Kidney (tissue), 14 donors: ENCODE data around the gene NEUROG2. TPM values are rescaled to one million over a fixed set of nuclear protein-coding genes. Genes with fewer than 3 reads are reported as not detected.

Experiments
- DNase-seq, 5 donors: peaks; one replicate each; pipeline ENCODE4 v3.0.0-alpha.2; 2013 to 2020
- FAIRE-seq: peaks from 2 replicates; lab custom pipeline; 2012; peaks lifted over from hg19 to GRCh38; lab: Jason Lieb, UNC
- H3K27ac ChIP-seq, 2 donors: one replicate each; pipeline ENCODE4 v1.7.0; 2013; ENCODE audit warnings: low read depth in 2 of 2, low read length in 2 of 2, inconsistent platforms in 1 of 2
- H3K27me3 ChIP-seq: one replicate; pipeline ENCODE4 v1.7.1; 2013; ENCODE audit warnings: low read length, inconsistent platforms; ENCODE audit not compliant: control insufficient read depth, insufficient read depth
- H3K36me3 ChIP-seq, 3 donors: one replicate each; pipeline versions ENCODE4 v1.7.0 to v1.7.1; 2013; ENCODE audit warnings: low read length in 3 of 3, control low read depth in 1 of 3, inconsistent platforms in 1 of 3; ENCODE audit not compliant: insufficient read depth in 3 of 3, control insufficient read depth in 2 of 3
- H3K4me1 ChIP-seq, 3 donors: one replicate each; pipeline versions ENCODE4 v1.7.0 to v1.7.1; 2013; ENCODE audit warnings: low read length in 3 of 3, inconsistent platforms in 1 of 3, low read depth in 1 of 3; ENCODE audit not compliant: control insufficient read depth in 2 of 3, insufficient read depth in 2 of 3
- H3K4me3 ChIP-seq, 3 donors: one replicate each; pipeline versions ENCODE4 v1.7.0 to v1.8.1; 2013; ENCODE audit warnings: low read length in 3 of 3, control low read depth in 1 of 3, inconsistent platforms in 1 of 3
- H3K9ac ChIP-seq, 3 donors: one replicate each; pipeline versions ENCODE4 v1.7.0 to v1.7.1; 2013; ENCODE audit warnings: low read length in 3 of 3, control low read depth in 1 of 3, inconsistent platforms in 1 of 3
- H3K9me3 ChIP-seq, 3 donors: one replicate each; pipeline versions ENCODE4 v1.7.0 to v1.7.1; 2013; ENCODE audit warnings: low read length in 3 of 3, control low read depth in 1 of 3, inconsistent platforms in 1 of 3; ENCODE audit not compliant: control insufficient read depth in 2 of 3, insufficient read depth in 1 of 3
- CTCF ChIP-seq: IDR thresholded peaks from 3 replicates; pipeline ENCODE4 v1.5.1; 2012; ENCODE audit warnings: mild to moderate bottlenecking, moderate library complexity, borderline replicate concordance; ENCODE audit not compliant: insufficient read depth; ENCODE audit errors: extremely low read depth
- intact Hi-C: fragments of 100-400 bp; cut with DNase I; formaldehyde crosslinking; loops from one replicate; pipeline ENCODE4 v1.11.1; 2022
- polyA plus RNA-seq: library from polyadenylated mRNA; stranded (reverse); fragments of 350-450 nt; fragmentation: Illumina TruSeq; extraction: RNeasy Lipid Tissue Mini Kit (QIAGEN cat#74804); gene quantifications from one replicate; pipeline ENCODE4 v1.2.3, GENCODE V29; 2014; ENCODE audit warnings: low read depth, low replicate concordance; ENCODE audit not compliant: insufficient read depth
- total RNA-seq: library from RNA; stranded (reverse); fragmentation: NEBNext Ultra II Directional; extraction: Animal tissue kit (Norgen Biotek cat#: 25700); gene quantifications from one replicate; pipeline ENCODE4 v1.2.1, GENCODE V29; 2021
- donor health status: control.
- donor health status: control.
- donor health status: control.
- donor health status: control.
- donor health status: control.
- donor health status: DM: yes; HTN: yes; CAD: no.
- donor health status: Normal renal cell carcinoma (clear cell type).

Gene NEUROG2
- total and polyA plus RNA-seq, 2 donors from 2014 or later, result not detected

DNA sequence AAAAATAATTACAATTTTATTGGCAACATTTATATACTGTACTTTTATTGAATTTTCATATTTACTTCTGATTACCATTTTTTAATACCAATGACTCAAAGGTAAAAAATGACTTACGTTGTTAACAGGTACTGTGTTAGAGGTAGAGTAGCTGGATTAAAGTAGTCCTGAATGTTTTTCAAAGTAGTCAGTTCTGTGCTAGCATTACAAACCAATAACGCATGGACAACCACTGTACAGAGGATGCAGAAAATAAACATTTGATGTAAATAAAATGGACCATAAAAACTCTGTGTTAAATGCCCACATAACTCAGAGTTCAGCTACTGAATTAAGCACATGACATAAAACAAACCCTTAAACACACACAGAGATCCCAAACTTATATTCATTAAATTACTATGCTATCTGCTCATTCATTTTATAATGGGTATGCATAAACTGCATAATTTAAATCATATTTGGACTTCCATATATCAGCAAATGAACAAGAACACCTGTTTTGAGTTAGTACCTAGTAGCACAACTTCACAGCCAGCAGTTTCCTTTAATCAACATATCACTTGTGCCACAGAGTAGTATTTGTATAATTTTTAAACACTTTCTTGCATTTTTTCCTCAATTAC is 46.4 kb upstream of the NEUROG2 start:
- Histone ChIP-seq H3K4me1 (no peaks in the 10 kb centered on the region), H3K27me3 (no peaks in the 10 kb centered on the region), H3K4me3 (no peak overlapping the region), H3K9me3 (no peaks in the 10 kb centered on the region), H3K36me3 (no peaks in the 10 kb centered on the region), H3K27ac (no peak overlapping the region), H3K9ac (no peak overlapping the region)
- no peak for FAIRE-seq
- no peak for DNase-seq
- intact Hi-C loops, result no loop called here
- TF ChIP-seq CTCF, result no peak

GRCh38 chr4:112560084-112560483 is 44.1 kb upstream of the NEUROG2 start:
- no peaks in the 10 kb centered on the region for H3K9me3 ChIP-seq
- no peak overlapping the region for H3K4me3 ChIP-seq
- intact Hi-C loops, result no loop called here
- H3K27ac ChIP-seq, result no peak overlapping the region
- no peaks in the 10 kb centered on the region for H3K4me1 ChIP-seq
- no peak for TF ChIP-seq CTCF
- no peak for FAIRE-seq
- DNase-seq, result no peak
- no peaks in the 10 kb centered on the region for H3K27me3 ChIP-seq
- H3K9ac ChIP-seq, result no peak overlapping the region
- no peaks in the 10 kb centered on the region for H3K36me3 ChIP-seq

DNA sequence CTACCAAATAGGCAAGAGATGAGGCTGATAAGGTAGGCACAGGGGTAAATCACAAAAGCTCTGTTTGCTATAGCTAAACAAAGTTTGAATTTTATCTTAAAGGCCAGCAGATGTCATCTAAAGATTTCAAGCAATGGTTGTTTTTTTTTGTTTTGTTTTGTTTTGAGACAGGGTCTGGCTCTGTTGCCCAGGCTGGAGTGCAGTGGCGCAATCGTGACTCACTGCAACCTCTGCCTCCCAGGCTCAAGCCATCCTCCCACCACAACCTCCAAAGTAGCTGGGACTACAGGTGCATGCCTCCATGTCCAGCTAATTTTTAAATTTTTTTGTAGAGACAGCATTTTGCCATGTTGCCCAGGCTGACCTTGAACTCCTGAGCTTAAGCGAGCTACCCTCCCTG is 43.1 kb upstream of the NEUROG2 start:
- Histone ChIP-seq H3K9ac (no peak overlapping the region), H3K27me3 (no peaks in the 10 kb centered on the region), H3K4me3 (no peak overlapping the region), H3K9me3 (no peaks in the 10 kb centered on the region), H3K4me1 (no peaks in the 10 kb centered on the region), H3K27ac (no peak overlapping the region), H3K36me3 (no peaks in the 10 kb centered on the region)
- no peak for DNase-seq
- TF ChIP-seq CTCF, result no peak
- FAIRE-seq, result no peak
- intact Hi-C loops, result no loop called here
